Measurements from ENCODE around the gene PAXIP1. TPM values are rescaled to one million over a fixed set of nuclear protein-coding genes. Genes with fewer than 3 reads are reported as not detected.
"Not testable (repeated sequence)": the region's sequence is repeated elsewhere in the genome, so short reads cannot be mapped to it uniquely, and the experiment has no call there.

PAXIP1 gene
- polyA plus RNA-seq, 10 donors: 8.8 to 14.3 (median 11.6) TPM

DNA sequence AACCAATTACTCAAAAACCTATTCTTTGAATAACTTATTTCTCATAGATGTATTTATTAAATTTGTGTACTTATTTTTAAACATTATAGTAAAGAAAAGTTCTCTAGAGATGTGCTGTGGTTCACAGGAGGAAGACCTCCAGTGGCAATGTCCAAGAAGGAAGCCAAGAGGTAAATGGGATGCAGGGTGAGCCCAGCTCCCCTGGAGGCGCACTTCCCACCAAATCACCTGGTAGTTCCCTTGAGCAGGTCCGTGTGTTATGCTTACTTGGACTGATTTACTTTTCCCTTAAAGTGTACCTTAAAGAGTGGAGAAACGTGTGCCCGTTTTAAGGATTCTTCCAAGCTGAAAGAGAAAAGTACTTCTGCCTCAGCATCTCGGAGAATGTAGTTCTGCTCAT lies 55.3 kb downstream of the PAXIP1 start:
- DNase-seq: no peak

DNA sequence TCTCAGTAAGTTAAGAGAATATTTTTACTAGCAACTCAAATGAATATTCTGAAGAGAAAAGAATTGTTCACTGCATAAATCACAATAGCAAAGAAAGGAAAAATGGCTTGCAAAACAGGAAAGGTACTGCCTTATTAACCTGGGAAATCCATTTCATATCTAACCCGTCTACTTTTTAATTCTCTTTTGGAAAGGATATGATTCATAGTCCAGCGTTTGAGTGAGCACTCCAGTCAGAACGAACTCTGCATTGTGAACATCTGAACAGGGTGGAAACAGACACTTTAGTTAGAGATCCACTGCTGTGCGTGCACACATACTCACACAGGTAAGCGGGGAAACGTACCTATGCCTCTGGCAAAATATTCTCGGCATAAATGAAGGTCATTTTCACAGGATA lies 56.8 kb downstream of the PAXIP1 start:
- no peak for DNase-seq

- DNase-seq: no peak
Measured at GRCh38 chr7:154943906-154944305, 59.0 kb downstream of the PAXIP1 start.

DNA sequence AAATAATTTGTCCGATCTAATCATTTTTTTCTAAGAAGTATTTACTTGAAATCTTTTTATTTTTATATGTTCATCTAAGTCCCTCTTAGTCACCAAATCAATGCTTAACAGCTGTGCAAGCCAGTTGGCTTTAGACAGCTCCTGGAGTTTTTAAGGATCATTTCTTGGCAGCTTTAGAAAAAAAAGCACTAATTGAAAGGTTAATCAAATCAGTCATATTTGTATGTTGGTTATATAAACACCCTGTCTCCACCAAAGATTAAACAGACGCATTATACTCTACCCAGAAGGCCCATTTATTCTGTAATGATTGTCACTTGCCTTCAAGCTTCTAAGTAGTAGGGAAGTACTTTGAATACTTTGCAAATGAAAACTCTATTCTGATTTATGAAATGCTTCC lies 60.2 kb downstream of the PAXIP1 start:
- no peak for DNase-seq

GRCh38 chr7:154937837-154938236 lies 65.1 kb downstream of the PAXIP1 start:
- no peak for DNase-seq

DNA sequence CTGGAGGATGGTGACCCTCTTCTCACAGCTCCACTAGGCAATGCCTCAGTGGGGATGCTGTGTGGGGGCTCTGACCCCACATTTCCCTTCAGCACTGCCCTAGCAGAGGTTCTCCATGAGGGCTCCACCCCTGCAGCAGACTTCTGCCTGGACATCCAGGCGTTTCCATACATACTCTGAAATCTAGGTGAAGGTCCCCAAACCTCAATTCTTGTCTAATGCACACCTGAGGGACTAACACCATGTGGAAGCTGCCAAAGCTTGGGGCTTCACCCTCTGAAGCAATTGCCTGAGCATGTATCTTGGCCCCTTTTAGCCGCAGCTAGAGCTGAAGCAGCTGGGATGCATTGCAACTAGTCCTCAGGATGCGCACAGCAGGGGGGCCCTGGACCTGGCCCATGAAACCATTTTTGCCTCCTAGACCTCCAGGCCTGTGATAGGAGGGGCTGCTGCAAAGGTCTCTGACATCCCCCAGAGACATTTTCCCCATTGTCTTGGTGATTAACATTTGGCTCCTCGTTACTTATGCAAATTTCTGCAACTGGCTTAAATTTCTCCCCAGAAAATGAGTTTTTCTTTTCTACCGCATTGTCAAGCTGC lies 68.5 kb downstream of the PAXIP1 start:
- not testable (repeated sequence) for DNase-seq

- DNase-seq: no peak
Measured at GRCh38 chr7:154931906-154932305, 71.0 kb downstream of the PAXIP1 start.

GRCh38 chr7:154929006-154929726 lies 73.8 kb downstream of the PAXIP1 start:
- no peak for DNase-seq

DNA sequence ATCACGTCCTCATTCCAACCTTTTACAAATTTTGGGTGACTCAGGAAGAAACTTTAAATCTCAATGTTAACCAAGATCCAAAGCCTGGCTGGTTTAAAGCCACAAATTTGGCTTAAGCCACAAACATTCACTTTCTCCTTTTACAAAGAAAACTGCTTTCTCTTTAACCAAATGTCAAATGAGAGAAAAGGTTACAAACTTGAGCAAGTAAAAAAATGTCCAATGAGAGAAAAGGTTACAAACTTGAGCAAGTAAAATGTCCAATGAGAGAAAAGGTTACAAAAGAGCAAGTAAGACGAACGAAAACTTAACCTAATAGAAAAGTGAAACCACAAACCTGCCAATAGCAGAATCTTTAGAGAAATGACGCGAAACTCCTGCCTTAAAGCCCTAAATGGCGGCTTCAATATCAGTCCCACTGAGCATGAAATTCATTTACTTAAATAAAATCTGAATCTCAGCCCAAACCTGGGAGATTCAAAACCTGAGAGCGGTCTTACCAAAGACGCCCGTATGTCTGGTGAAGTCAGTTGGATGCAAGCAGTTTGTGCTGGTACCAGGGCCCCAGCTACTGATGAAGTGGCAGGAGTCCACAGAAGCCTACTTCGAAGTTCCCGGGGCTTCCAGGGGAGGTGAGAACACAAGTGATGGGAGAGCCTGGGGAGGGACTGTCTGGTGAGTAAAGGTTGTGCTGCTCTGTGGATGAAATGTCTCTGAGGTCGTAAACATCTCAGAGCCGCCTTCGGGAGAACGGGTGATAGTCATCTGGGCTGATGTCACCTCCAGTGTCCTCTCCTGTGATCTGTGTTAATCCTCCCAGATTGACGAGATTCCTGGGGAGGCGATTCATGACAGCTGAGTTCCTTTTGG lies 74.6 kb downstream of the PAXIP1 start:
- DNase-seq: peak; percentile 93 to 96 (median 94)

GRCh38 chr7:154927624-154928125 lies 75.2 kb downstream of the PAXIP1 start:
- peak; percentile 76 to 81 (median 78) for DNase-seq

GRCh38 chr7:154922472-154922871 lies 80.5 kb downstream of the PAXIP1 start:
- DNase-seq: not testable (repeated sequence)

DNA sequence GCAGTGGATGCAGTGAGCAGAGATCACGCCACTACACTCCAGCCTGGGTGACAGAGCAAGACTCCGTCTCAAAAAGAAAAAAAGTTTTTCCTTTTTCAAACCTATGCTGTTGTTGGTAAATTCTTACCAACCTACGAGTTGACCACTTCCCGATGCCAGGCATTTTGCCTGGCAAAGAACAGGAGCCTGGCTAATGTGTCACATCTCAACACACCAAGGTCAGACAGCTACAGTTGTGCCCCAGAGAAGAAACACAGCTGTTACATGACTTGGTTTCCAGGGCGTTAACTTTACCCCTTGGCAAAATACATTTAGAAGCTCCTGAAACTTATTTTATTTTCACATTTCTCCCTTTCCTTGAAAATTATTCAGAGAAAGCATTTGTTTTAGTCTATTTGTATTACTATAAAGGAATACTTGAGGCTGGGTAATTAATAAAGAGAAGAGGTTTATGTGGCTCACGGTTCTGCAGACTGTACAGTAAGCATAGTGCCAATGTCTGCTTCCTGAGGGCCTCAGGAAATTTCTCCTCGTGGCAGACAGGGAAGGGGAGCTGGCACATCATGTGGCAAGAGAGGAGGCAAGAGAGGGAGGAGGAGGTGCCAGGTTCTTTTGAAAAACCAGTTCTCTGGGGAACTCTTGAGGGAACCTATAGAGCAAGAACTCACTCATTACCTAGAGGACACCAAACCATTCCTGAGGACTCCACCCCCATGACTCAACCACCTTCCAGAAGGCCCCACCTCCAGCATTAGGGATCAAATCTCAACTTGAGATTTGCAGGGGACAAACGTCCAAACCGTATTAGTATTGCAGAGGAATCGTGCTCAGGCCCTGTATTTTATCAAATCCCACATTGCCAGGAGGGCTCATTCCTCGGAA lies 83.3 kb downstream of the PAXIP1 start:
- DNase-seq: no peak

DNA sequence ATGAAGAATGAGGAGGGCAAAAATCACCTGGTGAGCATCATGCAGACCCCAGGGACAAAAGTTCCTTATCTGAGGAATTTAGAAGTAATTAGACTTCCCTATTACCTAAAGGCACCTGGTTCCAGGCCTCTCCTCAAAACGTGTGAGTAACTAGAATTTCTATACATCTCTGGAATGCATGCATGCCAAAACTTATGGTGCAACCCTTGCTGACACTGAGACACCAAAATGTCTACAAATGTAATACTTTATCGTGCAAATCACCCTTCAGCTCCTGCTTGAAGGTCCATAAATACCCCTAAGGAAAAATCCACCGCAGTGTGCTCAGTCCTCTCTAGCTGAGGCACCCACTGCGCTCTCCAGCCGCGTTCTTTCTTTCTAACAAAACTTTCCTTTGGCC lies 84.2 kb downstream of the PAXIP1 start:
- no peak for DNase-seq

GRCh38 chr7:154918266-154918665 lies 84.7 kb downstream of the PAXIP1 start:
- no peak for DNase-seq

GRCh38 chr7:154917808-154918160 lies 85.1 kb downstream of the PAXIP1 start:
- DNase-seq: no peak

DNA sequence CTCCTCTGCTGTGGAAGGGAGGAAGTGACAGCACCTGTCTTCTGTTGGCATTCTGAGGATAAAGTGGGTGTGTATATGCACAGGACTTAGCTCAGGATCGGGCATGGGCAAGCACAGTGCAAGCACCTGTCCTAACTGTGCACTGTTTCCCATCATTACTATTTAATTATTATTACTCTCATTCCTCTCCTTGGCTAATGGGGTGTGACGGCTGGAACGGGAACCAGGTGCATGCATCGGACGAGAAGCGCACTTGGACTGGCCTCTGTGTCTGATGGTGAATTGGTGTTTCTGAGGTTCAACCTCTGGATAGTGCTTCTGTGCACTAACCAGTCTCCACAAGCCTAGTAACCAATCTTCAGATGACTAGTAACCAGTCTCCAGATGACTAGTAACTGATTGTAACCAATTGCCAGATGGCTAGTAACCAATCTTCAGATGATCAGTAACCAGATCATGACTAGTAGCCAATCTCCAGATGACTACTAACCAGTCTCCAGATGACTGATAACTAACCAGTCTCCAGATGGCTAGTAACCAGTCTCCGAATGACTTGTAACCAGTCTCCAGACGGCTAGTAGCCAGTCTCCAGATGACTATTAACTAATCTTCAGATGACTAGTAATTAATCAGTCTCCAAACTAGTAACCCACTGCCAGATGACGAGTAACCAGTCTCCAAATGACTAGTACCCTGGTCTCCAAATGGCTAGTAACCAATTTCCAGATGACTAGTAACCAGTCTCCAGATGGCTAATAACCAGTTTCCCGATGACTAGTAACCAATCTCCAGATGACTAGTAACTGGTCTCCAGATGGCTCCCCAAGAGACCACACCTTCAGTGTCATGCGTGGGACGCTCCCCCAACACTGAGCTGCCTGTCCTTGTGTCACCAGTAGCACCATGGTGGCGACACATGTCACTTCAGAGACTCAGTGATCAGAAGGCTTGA lies 85.8 kb downstream of the PAXIP1 start:
- no peak for DNase-seq

DNA sequence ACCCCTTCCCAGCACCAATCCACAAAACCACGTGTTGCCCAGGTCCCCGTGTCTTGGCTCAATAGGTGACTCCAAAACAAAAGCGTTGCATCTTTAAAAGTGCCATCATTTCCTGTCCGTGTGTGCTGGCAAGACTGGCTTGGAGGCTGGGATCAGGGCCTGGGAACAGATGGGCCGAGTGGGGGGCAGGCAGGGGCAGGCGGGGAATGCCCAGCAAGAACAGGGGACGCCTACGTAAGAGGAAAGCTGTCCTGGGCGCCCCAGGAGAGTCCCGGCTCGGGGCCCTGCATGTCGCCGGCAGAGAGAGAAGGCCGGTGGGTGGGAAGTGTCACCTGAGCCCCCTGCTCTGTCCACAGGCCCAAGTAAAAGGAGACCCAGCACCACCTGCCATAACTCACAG lies 86.5 kb downstream of the PAXIP1 start:
- DNase-seq: no peak

DNA sequence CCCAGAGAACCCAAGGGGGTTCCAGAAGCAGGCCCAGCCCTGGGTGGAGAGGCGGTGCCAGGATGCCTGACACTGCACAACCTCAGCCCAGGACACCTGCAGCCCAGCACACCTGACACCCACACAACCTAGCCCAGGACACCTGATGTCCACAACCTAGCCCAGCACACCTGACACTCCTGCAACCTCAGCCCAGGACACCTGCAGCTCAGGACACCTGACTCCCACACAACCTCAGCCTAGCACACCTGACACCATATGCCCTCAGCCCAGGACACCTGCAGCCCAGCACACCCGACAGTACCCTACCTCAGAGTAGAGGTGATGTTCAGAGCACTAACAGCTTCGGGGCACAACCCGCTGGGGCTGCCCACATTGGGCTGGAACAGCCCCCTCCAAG lies 87.3 kb downstream of the PAXIP1 start:
- no peak for DNase-seq

- DNase-seq: no peak
Measured at GRCh38 chr7:154914996-154915380, 87.9 kb downstream of the PAXIP1 start.

DNA sequence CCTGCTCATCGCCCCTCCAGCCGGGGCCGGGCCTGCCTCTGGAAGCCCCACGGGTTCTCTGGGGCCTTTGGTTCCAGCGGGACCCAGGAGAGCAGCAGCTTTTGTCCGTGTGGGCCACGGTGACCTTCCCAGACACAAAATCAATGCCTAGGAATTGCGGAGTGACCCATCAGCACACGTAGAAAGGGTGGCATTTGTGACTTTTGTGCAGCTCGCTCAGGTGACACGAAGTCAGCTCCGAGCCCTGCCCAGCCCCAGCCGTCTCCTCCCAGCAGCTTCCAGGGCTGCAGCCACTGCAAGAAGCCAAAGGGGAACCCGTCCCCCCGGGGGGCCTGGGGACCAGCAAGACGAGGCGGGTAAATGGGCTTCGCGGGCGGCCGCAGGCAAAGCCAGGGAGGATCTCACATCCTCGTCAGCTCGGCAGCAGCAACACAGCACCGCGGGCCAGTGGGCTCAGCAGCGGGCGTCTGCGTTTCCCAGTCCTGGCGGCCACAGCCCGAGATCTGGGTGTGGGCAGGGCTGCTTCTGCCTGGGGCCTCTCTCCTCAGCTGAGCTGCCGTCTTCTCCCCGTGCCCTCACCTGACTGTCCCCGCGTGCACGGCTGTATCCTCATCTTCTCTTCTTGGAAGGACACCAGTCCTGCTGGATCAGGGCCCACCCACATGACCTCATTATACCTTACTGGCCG lies 88.5 kb downstream of the PAXIP1 start:
- no peak for DNase-seq
